GM12891 (cell line): ENCODE results near the gene SAYSD1.

Experiments
- POLR2A ChIP-seq: IDR thresholded peaks from 2 replicates; pipeline ENCODE4 v1.6.1; 2011; ENCODE audit warnings: low read depth, low read length, control low read depth
- POLR2AphosphoS5 ChIP-seq: IDR thresholded peaks from 2 replicates; pipeline ENCODE4 v1.6.1; 2011; ENCODE audit warnings: low read depth, low read length, control low read depth
- TAF1 ChIP-seq: IDR thresholded peaks from 2 replicates; pipeline ENCODE4 v1.6.1; 2011; ENCODE audit warnings: low read depth, low read length, control low read depth

DNA sequence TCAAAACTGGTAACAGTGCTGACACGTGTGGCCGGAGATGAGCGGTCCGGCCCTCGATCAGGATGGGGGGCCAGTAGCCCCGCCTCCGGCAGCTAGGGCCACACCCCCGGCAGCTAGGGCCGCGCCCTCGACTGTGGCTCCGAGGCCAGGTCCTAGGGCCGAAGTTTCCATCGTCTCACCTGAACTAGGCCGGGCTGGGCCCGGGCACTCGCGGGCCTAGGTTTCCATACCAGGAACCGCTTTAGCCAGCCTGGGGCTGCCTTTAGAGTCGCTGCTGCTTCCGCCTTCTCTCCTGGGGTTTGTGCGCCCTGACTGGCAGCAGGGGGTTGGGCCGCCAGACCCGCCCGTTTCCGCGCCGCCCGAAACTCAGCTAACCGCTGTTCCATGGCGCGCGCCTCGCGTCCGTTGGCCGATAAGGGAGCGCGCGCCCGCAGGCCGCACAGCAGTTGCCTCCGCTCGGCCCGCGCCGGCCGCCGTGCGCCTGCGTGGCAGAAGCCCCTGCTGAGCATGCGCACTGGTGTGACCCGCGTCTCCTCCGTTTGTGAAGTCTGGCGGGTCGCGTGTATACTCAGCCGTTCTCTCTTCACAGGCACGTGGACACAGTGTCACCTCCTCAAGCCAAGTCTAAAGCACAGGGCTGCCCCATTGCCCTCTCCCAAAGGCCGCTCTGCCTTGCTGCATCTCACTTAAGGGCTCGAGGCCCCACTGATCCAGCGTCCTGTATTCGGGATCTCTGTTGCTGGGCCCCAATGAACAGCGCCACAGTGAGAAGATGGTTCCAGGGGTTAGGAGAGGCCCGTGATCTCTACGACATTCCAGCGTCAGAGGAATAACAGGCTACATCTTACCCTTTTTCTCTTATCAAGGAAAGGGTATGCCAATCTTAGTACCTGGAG, at the start of gene SAYSD1:
- no peak; the same call in 1 of the 2 replicates for TF ChIP-seq POLR2A
- TF ChIP-seq POLR2AphosphoS5, result 0 out of 2 replicates have a peak, but pooled peaks have one; percentile 24
- peak; percentile 37; the same call in 1 of the 2 replicates for TF ChIP-seq TAF1
